H1 (cell line): ENCODE results near the gene NSUN2. TPM values are rescaled to one million over a fixed set of nuclear protein-coding genes. Genes with fewer than 3 reads are reported as not detected.

Experiments
- CTCF ChIA-PET: fragments of 300-600 bp; sonication (Branson Sonifier 250); formaldehyde crosslinking; loops from one replicate; lab custom pipeline; 2021; ENCODE audit not compliant: partially characterized antibody; lab: Charles Lee
- POLR2A ChIA-PET: fragments of 300-600 bp; sonication (Branson Sonifier 250); formaldehyde crosslinking; loops from one replicate; lab custom pipeline; 2021; ENCODE audit warnings: inconsistent platforms; ENCODE audit not compliant: partially characterized antibody; lab: Charles Lee
- DNase-seq, 2 experiments: peaks; one replicate each; pipeline versions ENCODE4 v3.0.0 to v3.0.0-alpha.2; 2010 to 2022; ENCODE audit warnings: low spot score in 2 of 2, low read depth in 1 of 2, mixed read lengths in 1 of 2
- FAIRE-seq: peaks from 2 replicates; lab custom pipeline; 2011; peaks lifted over from hg19 to GRCh38; lab: Jason Lieb, UNC
- H2AFZ ChIP-seq: 2 replicates; pipeline ENCODE4 v1.8.1; 2012; ENCODE audit warnings: low read length, inconsistent platforms
- H2AK5ac ChIP-seq: 2 replicates; pipeline ENCODE4 v1.6.1; 2013; ENCODE audit warnings: low read depth, low read length
- H2BK120ac ChIP-seq: replicated peaks from 2 replicates; pipeline ENCODE3; 2013; ENCODE audit warnings: low read depth, low read length, inconsistent platforms
- H2BK12ac ChIP-seq: 2 replicates; pipeline ENCODE4 v1.6.1; 2013; ENCODE audit warnings: low read depth, low read length
- H2BK15ac ChIP-seq: 2 replicates; pipeline ENCODE4 v1.6.1; 2013; ENCODE audit warnings: low read length
- H2BK20ac ChIP-seq: 2 replicates; pipeline ENCODE4 v1.6.1; 2013; ENCODE audit warnings: low read length
- H2BK5ac ChIP-seq: 2 replicates; pipeline ENCODE4 v1.6.1; 2013; ENCODE audit warnings: low read depth, low read length
- H3K14ac ChIP-seq: 2 replicates; pipeline ENCODE4 v1.6.1; 2013; ENCODE audit warnings: inconsistent platforms; ENCODE audit not compliant: insufficient read length
- H3K18ac ChIP-seq: 2 replicates; pipeline ENCODE4 v1.6.1; 2013; ENCODE audit warnings: low read length; ENCODE audit errors: extremely low read depth
- H3K23ac ChIP-seq: 2 replicates; pipeline ENCODE4 v1.6.1; 2013; ENCODE audit warnings: inconsistent platforms; ENCODE audit not compliant: insufficient read length
- H3K23me2 ChIP-seq: 2 replicates; pipeline ENCODE4 v1.6.1; 2013; ENCODE audit warnings: low read depth, low read length
- H3K27ac ChIP-seq: 2 replicates; pipeline ENCODE4 v1.6.1; 2011; ENCODE audit warnings: low read depth, low read length, inconsistent platforms
- H3K27me3 ChIP-seq, 4 experiments: replicated peaks in 1 of 4; 1 replicate in 1 of 4; 2 replicates in 3 of 4; pipeline versions ENCODE4 v1.6.1 to v1.8.1; 2011 to 2013; ENCODE audit warnings: low read length in 3 of 4, mild to moderate bottlenecking in 3 of 4, inconsistent platforms in 2 of 4, mixed read lengths in 2 of 4, moderate library complexity in 1 of 4; ENCODE audit not compliant: control insufficient read depth in 3 of 4, insufficient read depth in 3 of 4; ENCODE audit errors: extremely low read depth in 1 of 4
- H3K36me3 ChIP-seq, 4 experiments: 2 replicates each; pipeline versions ENCODE4 v1.6.1 to v1.8.1; 2011 to 2013; ENCODE audit warnings: mild to moderate bottlenecking in 4 of 4, low read length in 3 of 4, moderate library complexity in 2 of 4, control low read depth in 1 of 4, inconsistent platforms in 1 of 4; ENCODE audit not compliant: insufficient read depth in 4 of 4, control insufficient read depth in 2 of 4
- H3K4ac ChIP-seq: replicated peaks from 2 replicates; pipeline ENCODE3; 2013; ENCODE audit warnings: low read length, low read depth, mixed read lengths, inconsistent platforms; ENCODE audit not compliant: insufficient read length
- H3K4me1 ChIP-seq, 4 experiments: replicated peaks in 1 of 4; 1 replicate in 1 of 4; 2 replicates in 3 of 4; pipeline versions ENCODE4 v1.6.1 to v1.8.1; 2011 to 2013; ENCODE audit warnings: low read length in 3 of 4, inconsistent platforms in 2 of 4, mixed read lengths in 1 of 4; ENCODE audit not compliant: insufficient read depth in 4 of 4, control insufficient read depth in 3 of 4
- H3K4me2 ChIP-seq, 2 experiments: 2 replicates each; pipeline versions ENCODE4 v1.6.1 to v1.8.1; 2011 to 2013; ENCODE audit warnings: low read depth in 2 of 2, low read length in 2 of 2, control low read depth in 1 of 2, inconsistent platforms in 1 of 2, mild to moderate bottlenecking in 1 of 2; ENCODE audit not compliant: insufficient read depth in 1 of 2
- H3K4me3 ChIP-seq, 4 experiments: fragments of 200-600, 300-600 bp in 1 of 4; sonication (generic), shearing (Covaris generic), sonication (Bioruptor Twin) in 1 of 4; 2 replicates each; pipeline versions ENCODE4 v1.5.1 to v1.8.1; 2011 to 2016; ENCODE audit warnings: low read length in 4 of 4, low read depth in 3 of 4, control low read depth in 2 of 4, inconsistent platforms in 2 of 4, mild to moderate bottlenecking in 2 of 4, mixed read lengths in 1 of 4, moderate library complexity in 1 of 4; ENCODE audit not compliant: insufficient read depth in 2 of 4; ENCODE audit errors: extremely low read depth in 1 of 4
- H3K56ac ChIP-seq: replicated peaks from 2 replicates; pipeline ENCODE3; 2013; ENCODE audit warnings: low read depth, mild to moderate bottlenecking, mixed read lengths, low read length, inconsistent platforms; ENCODE audit not compliant: insufficient read length
- H3K79me1 ChIP-seq: 2 replicates; pipeline ENCODE4 v1.6.1; 2013; ENCODE audit warnings: low read depth, low read length, control low read depth
- H3K79me2 ChIP-seq, 2 experiments: 2 replicates each; pipeline versions ENCODE4 v1.6.1 to v1.8.1; 2012 to 2013; ENCODE audit warnings: low read length in 2 of 2, mild to moderate bottlenecking in 2 of 2, inconsistent platforms in 1 of 2; ENCODE audit not compliant: insufficient read depth in 2 of 2, control insufficient read depth in 1 of 2
- H3K9ac ChIP-seq, 4 experiments: replicated peaks in 1 of 4; 1 replicate in 1 of 4; 2 replicates in 3 of 4; pipeline versions ENCODE4 v1.6.1 to v1.8.1; 2011 to 2013; ENCODE audit warnings: low read depth in 3 of 4, low read length in 3 of 4, control low read depth in 2 of 4, mild to moderate bottlenecking in 2 of 4, moderate library complexity in 2 of 4, inconsistent platforms in 1 of 4; ENCODE audit errors: extremely low read depth in 1 of 4
- H3K9me3 ChIP-seq, 2 experiments: 2 replicates each; pipeline versions ENCODE4 v1.6.1 to v1.8.1; 2012 to 2013; ENCODE audit warnings: mild to moderate bottlenecking in 2 of 2, moderate library complexity in 2 of 2, control low read depth in 1 of 2, inconsistent platforms in 1 of 2, low read depth in 1 of 2, low read length in 1 of 2, mixed read lengths in 1 of 2; ENCODE audit not compliant: insufficient read depth in 2 of 2
- H4K20me1 ChIP-seq, 2 experiments: replicated peaks in 1 of 2; 2 replicates each; pipeline versions ENCODE3 to v1.8.1; 2011 to 2013; ENCODE audit warnings: inconsistent platforms in 2 of 2, low read length in 2 of 2, mild to moderate bottlenecking in 1 of 2; ENCODE audit not compliant: insufficient read depth in 2 of 2, control insufficient read depth in 1 of 2
- H4K5ac ChIP-seq: 2 replicates; pipeline ENCODE4 v1.6.1; 2013; ENCODE audit warnings: low read length, low read depth, mixed read lengths, inconsistent platforms; ENCODE audit not compliant: insufficient read length
- H4K8ac ChIP-seq: 2 replicates; pipeline ENCODE4 v1.8.0; 2013; ENCODE audit warnings: mild to moderate bottlenecking, moderate library complexity, low read length, inconsistent platforms; ENCODE audit not compliant: insufficient read depth; ENCODE audit errors: extremely low read depth
- H4K91ac ChIP-seq: replicated peaks from 2 replicates; pipeline ENCODE3; 2013; ENCODE audit warnings: low read length, mixed read lengths, inconsistent platforms; ENCODE audit not compliant: insufficient read length
- BACH1 ChIP-seq: IDR thresholded peaks from 2 replicates; pipeline ENCODE4 v1.6.1; 2012; ENCODE audit warnings: low read length, improper control_type of control experiment
- CBX5 ChIP-seq: fragments of 300-800, 300-1000 bp; sonication (generic); IDR thresholded peaks from 2 replicates; pipeline ENCODE4 v1.7.1; 2016; ENCODE audit warnings: antibody characterized with exemption, low read length, low read depth
- CHD1 ChIP-seq: IDR thresholded peaks from 2 replicates; pipeline ENCODE4 v1.6.1; 2012; ENCODE audit warnings: low read depth, low read length, improper control_type of control experiment
- EP300 ChIP-seq, 2 experiments: IDR thresholded peaks; 1 replicate in 1 of 2; 2 replicates in 1 of 2; pipeline ENCODE4 v1.6.1; 2011 to 2012; ENCODE audit warnings: low read depth in 2 of 2, low read length in 2 of 2, mild to moderate bottlenecking in 2 of 2, borderline replicate concordance in 1 of 2, inconsistent platforms in 1 of 2, moderate library complexity in 1 of 2
- KDM5A ChIP-seq: fragments of 200-600 bp; IDR thresholded peaks from 2 replicates; pipeline ENCODE4 v1.7.1; 2012; ENCODE audit warnings: mild to moderate bottlenecking, low read length, inconsistent platforms, mixed read lengths
- PHF8 ChIP-seq: fragments of 200-600 bp; sonication (generic); conservative IDR thresholded peaks from 2 replicates; pipeline ENCODE4 v1.7.1; 2012; ENCODE audit warnings: low read depth, mild to moderate bottlenecking, inconsistent platforms, low read length, moderate library complexity
- RBBP5 ChIP-seq: IDR thresholded peaks from 2 replicates; pipeline ENCODE4 v1.7.1; 2012; ENCODE audit warnings: low read depth, mild to moderate bottlenecking, inconsistent platforms, low read length, moderate library complexity, borderline replicate concordance
- SIX5 ChIP-seq: IDR thresholded peaks from 2 replicates; pipeline ENCODE4 v1.6.1; 2011; ENCODE audit warnings: mild to moderate bottlenecking, low read depth, low read length
- SP2 ChIP-seq: IDR thresholded peaks from 2 replicates; pipeline ENCODE4 v1.6.1; 2012; ENCODE audit warnings: mild to moderate bottlenecking, low read length, inconsistent platforms
- TBP ChIP-seq: IDR thresholded peaks from 2 replicates; pipeline ENCODE4 v1.6.1; 2011; ENCODE audit warnings: low read depth, low read length, improper control_type of control experiment
- ZNF274 ChIP-seq: IDR thresholded peaks from 2 replicates; pipeline ENCODE4 v1.7.0; 2012; ENCODE audit warnings: low read length, borderline replicate concordance; ENCODE audit errors: extremely low read depth
- WGBS, 2 experiments: shearing (Covaris generic) in 1 of 2; methylation state at CpG; one replicate each; pipeline versions ENCODE4 v1.1.6 to v1.1.7; 2013 to 2015; ENCODE audit warnings: low lambda C conversion rate in 2 of 2, mixed read lengths in 2 of 2, inconsistent platforms in 1 of 2, low coverage in 1 of 2, missing lambda C conversion rate in 1 of 2; ENCODE audit not compliant: insufficient replicate concordance in 2 of 2, insufficient coverage in 1 of 2, insufficient read length in 1 of 2; ENCODE audit errors: extremely low coverage in 1 of 2, missing lambda C conversion rate in 1 of 2; 5-methylcytosine and 5-hydroxymethylcytosine counted together
- polyA plus RNA-seq, 7 experiments: library from polyadenylated mRNA; depleted of rRNA in 3 of 7; stranded (reverse) in 5 of 7; unstranded in 2 of 7; fragments of >200 nt in 5 of 7; fragments of 200-250 nt in 2 of 7; gene quantifications; 1 replicate in 5 of 7; 2 replicates in 1 of 7; 4 replicates in 1 of 7; pipeline versions ENCODE4 v1.2.1 to v1.2.3, GENCODE V29; 2011 to 2013; ENCODE audit warnings: missing spikeins in 2 of 7, mixed read lengths in 2 of 7
- total RNA-seq: library from RNA; stranded (reverse); fragmentation: NEBNext Ultra II Directional; extraction: Animal tissue kit (Norgen Biotek cat#: 25700); gene quantifications from 2 replicates; pipeline ENCODE4 v1.2.1, GENCODE V29; 2021

The NSUN2 gene
- total and polyA plus RNA-seq, 2 of the 8 experiments (the other 6 are each of a cell fraction or from before 2014, with no cell fraction given), result 47.3 to 94.7 TPM

DNA sequence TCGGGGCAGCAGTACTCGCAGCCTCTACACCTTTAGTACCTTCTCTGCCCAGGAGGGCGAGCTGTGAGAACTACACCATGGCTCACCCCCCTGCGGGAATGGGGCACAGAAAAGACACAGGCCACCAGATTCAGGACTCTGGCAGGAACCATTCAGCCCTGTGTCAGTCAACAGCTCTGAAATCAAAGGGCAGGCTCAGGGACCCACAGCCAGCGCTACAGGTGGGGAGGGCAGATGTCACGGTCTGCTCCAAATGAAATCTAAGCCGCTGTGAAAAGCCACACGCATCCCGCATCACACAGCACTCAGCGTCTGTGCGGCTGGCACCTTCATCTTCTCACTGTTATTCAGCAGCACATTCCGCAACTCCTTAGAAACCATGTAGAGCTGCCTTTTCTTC, 27.9 kb downstream of the NSUN2 start:
- H2AFZ ChIP-seq, result no peak overlapping the region
- 88% methylated on average over 12 of the region's 12 CpGs; no CpG with 5 or more reads in 1 of the 2 experiments for WGBS, 2 experiments
- no peaks in the 10 kb centered on the region for H3K9me3 ChIP-seq
- H3K23me2 ChIP-seq, result no peaks in the 10 kb centered on the region
- no peak overlapping the region for H3K27ac ChIP-seq
- H2BK120ac ChIP-seq, result no peak overlapping the region
- H2BK20ac ChIP-seq, result no peak overlapping the region
- H3K4me2 ChIP-seq, result no peak overlapping the region
- no peak overlapping the region for H4K91ac ChIP-seq
- ChIA-PET POLR2A (interaction anchor here (0.6 to 1.0 kb wide), 3 partner anchors 8 to 14 kb away, joined by 3 read pairs; no protein-coding TSS in a partner anchor), CTCF (interaction anchor here (0.7 to 1.4 kb wide), 4 partner anchors 18 to 140 kb away, joined by 3 to 6 read pairs (median 4); no protein-coding TSS in a partner anchor)
- no peaks in the 10 kb centered on the region for H3K27me3 ChIP-seq
- H2AK5ac ChIP-seq, result no peak overlapping the region
- no peak overlapping the region for H4K5ac ChIP-seq
- peaks cover 57 to 86% (median 81%) of the 10 kb centered on the region in 4 experiments for H3K36me3 ChIP-seq
- H2BK12ac ChIP-seq, result no peak overlapping the region
- H3K23ac ChIP-seq, result no peak overlapping the region
- H3K4me1 ChIP-seq, result no peaks in the 10 kb centered on the region
- no peak for DNase-seq
- H2BK15ac ChIP-seq, result no peak overlapping the region
- no peak overlapping the region for H4K8ac ChIP-seq
- H3K79me1 ChIP-seq, result no peaks in the 10 kb centered on the region
- no peaks in the 10 kb centered on the region for H3K79me2 ChIP-seq
- no peak overlapping the region for H3K56ac ChIP-seq
- H4K20me1 ChIP-seq, result peaks cover 6 to 11% of the 10 kb centered on the region in 2 experiments
- H3K14ac ChIP-seq, result no peak overlapping the region
- H3K4me3 ChIP-seq, result no peak overlapping the region
- no peak for FAIRE-seq
- no peak overlapping the region for H3K9ac ChIP-seq
- no peak overlapping the region for H3K4ac ChIP-seq
- no peak overlapping the region for H2BK5ac ChIP-seq
- H3K18ac ChIP-seq, result no peak overlapping the region
- TF ChIP-seq PHF8 (no peak), BACH1 (no peak), RBBP5 (no peak), CHD1 (no peak), SP2 (no peak), KDM5A (no peak), SIX5 (no peak), EP300 (IDR thresholded peaks at IDR 0.05; ENCODE audit: borderline replicate concordance in 1 of 2, low read depth in 2 of 2, low read length in 2 of 2) (no peak), CBX5 (no peak), ZNF274 (no peak), TBP (no peak)
